Inflammatory macrophage treated with lipopolysaccharide for 1 hour (primary cell): ENCODE measurements around the gene PTRH2.
"Not testable (repeated sequence)": the region's sequence is repeated elsewhere in the genome, so short reads cannot be mapped to it uniquely, and the experiment has no call there.

Source experiments
- DNase-seq, 2 donors: peaks; one replicate each; pipeline ENCODE4 v3.0.0-alpha.2; 2020 to 2022

PTRH2 gene

GRCh38 chr17:59707149-59707970 lies at the start of gene PTRH2, which contains the start of gene VMP1:
PTRH2 (minus strand) TSS chr17:59707430; CDS start chr17:59697978, 9,452 bp downstream.
VMP1 (plus strand) TSS chr17:59707654; CDS start chr17:59731447, 23,793 bp downstream.
- peak; percentile 99 to 100 for DNase-seq

- DNase-seq: no peak
These were observed 49.1 kb upstream of the PTRH2 start for GRCh38 chr17:59756236-59756818.

GRCh38 chr17:59755069-59755468 lies 47.8 kb upstream of the PTRH2 start:
- not testable (repeated sequence) for DNase-seq

GRCh38 chr17:59754552-59754951 lies 47.3 kb upstream of the PTRH2 start:
- DNase-seq: no peak

GRCh38 chr17:59753522-59754467 lies 46.6 kb upstream of the PTRH2 start:
- DNase-seq: peak; percentile 77 to 96

GRCh38 chr17:59752922-59753321 lies 45.7 kb upstream of the PTRH2 start:
- no peak for DNase-seq

- DNase-seq: peak in 1 of 2 donors; percentile 38
These were observed 45.2 kb upstream of the PTRH2 start for GRCh38 chr17:59752446-59752845.

- DNase-seq: no peak
These were observed 44.8 kb upstream of the PTRH2 start for GRCh38 chr17:59751955-59752413.

- no peak for DNase-seq
These were observed 41.4 kb upstream of the PTRH2 start for GRCh38 chr17:59748591-59748990.

GRCh38 chr17:59746849-59747445 lies 39.7 kb upstream of the PTRH2 start:
- DNase-seq: peak; percentile 41 to 69

- DNase-seq: no peak
These were observed 37.8 kb upstream of the PTRH2 start for GRCh38 chr17:59745040-59745439.

- no peak for DNase-seq
These were observed 36.6 kb upstream of the PTRH2 start for GRCh38 chr17:59743842-59744241.

GRCh38 chr17:59737324-59737723 lies 30.1 kb upstream of the PTRH2 start:
- no peak for DNase-seq

GRCh38 chr17:59734226-59734625 lies 27.0 kb upstream of the PTRH2 start:
- no peak for DNase-seq

GRCh38 chr17:59733697-59734096 lies 26.5 kb upstream of the PTRH2 start:
- no peak for DNase-seq

GRCh38 chr17:59730268-59730834 lies 23.1 kb upstream of the PTRH2 start:
- no peak for DNase-seq

GRCh38 chr17:59727817-59728533 lies 20.7 kb upstream of the PTRH2 start:
- DNase-seq: no peak

GRCh38 chr17:59725691-59726090 lies 18.5 kb upstream of the PTRH2 start:
- peak; percentile 82 to 83 for DNase-seq

GRCh38 chr17:59723607-59724006 lies 16.4 kb upstream of the PTRH2 start:
- DNase-seq: no peak

GRCh38 chr17:59723041-59723440 lies 15.8 kb upstream of the PTRH2 start:
- DNase-seq: no peak

- no peak for DNase-seq
These were observed 15.4 kb upstream of the PTRH2 start for GRCh38 chr17:59722623-59723022.

GRCh38 chr17:59719526-59719925 lies 12.3 kb upstream of the PTRH2 start:
- no peak for DNase-seq
